Vagina (tissue), 2 donors: ENCODE data around the gene ZNF593OS.

ENCODE experiments used
- POLR2A ChIP-seq, 2 donors: fragments of 450-650 bp; IDR thresholded peaks; one replicate each; pipeline ENCODE4 v1.6.1; 2017; ENCODE audit warnings: antibody characterized with exemption in 2 of 2, mild to moderate bottlenecking in 2 of 2, moderate library complexity in 2 of 2
- POLR2AphosphoS5 ChIP-seq, 2 donors: sonication (generic); formaldehyde crosslinking; IDR thresholded peaks; one replicate each; pipeline ENCODE4 v1.9.0; 2017; ENCODE audit warnings: antibody characterized with exemption in 2 of 2, mild to moderate bottlenecking in 2 of 2, low read depth in 1 of 2; ENCODE audit not compliant: insufficient read depth in 1 of 2
- TF ChIP-seq, protein P1 (sequence below), 3 experiments: fragments of 450-650 bp in 2 of 3; fragments of 200-600 bp in 1 of 3; sonication (generic) in 1 of 3; IDR thresholded peaks; one replicate each; pipeline ENCODE4 v1.5.1; 2017 to 2019; ENCODE audit warnings: antibody characterized with exemption in 3 of 3, mild to moderate bottlenecking in 2 of 3, moderate library complexity in 2 of 3

DNA sequence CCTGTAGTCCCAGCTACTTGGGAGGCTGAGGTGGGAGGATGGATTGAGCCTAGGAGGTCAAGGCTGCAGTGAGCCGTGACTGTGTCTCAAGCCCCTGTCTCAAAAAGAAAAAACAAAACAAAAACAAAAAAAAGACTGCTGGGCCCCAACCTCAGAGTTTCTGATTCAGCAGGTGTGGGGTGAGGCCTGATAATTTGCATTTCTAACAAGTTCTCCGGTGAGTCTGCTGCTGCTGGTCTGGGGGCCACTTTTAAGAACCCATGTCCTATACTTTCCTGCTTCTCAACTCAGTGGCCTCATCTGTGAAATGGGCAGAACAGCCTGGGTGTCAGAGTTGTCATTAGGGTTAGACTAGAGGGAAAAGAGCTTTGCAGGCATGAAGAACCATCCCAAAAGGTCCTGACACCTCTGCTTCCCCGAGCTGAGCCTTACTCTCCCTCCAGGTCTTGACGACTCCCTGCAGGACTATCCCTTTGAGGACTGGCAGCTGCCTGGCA is 8.4 kb upstream of the ZNF593OS start:
- TF ChIP-seq, protein P1, sequence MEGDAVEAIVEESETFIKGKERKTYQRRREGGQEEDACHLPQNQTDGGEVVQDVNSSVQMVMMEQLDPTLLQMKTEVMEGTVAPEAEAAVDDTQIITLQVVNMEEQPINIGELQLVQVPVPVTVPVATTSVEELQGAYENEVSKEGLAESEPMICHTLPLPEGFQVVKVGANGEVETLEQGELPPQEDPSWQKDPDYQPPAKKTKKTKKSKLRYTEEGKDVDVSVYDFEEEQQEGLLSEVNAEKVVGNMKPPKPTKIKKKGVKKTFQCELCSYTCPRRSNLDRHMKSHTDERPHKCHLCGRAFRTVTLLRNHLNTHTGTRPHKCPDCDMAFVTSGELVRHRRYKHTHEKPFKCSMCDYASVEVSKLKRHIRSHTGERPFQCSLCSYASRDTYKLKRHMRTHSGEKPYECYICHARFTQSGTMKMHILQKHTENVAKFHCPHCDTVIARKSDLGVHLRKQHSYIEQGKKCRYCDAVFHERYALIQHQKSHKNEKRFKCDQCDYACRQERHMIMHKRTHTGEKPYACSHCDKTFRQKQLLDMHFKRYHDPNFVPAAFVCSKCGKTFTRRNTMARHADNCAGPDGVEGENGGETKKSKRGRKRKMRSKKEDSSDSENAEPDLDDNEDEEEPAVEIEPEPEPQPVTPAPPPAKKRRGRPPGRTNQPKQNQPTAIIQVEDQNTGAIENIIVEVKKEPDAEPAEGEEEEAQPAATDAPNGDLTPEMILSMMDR (IDR thresholded peaks at IDR 0.05), result no peak
- no peak for TF ChIP-seq POLR2A (IDR thresholded peaks at IDR 0.05)
- TF ChIP-seq POLR2AphosphoS5 (IDR thresholded peaks at IDR 0.05; ENCODE audit: insufficient read depth in 1 of 2, low read depth in 1 of 2), result no peak
